ENCODE results near the gene GPR55.
"Not testable (repeated sequence)": the region's sequence is repeated elsewhere in the genome, so short reads cannot be mapped to it uniquely, and the experiment has no call there.

The GPR55 gene, protein sequence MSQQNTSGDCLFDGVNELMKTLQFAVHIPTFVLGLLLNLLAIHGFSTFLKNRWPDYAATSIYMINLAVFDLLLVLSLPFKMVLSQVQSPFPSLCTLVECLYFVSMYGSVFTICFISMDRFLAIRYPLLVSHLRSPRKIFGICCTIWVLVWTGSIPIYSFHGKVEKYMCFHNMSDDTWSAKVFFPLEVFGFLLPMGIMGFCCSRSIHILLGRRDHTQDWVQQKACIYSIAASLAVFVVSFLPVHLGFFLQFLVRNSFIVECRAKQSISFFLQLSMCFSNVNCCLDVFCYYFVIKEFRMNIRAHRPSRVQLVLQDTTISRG

GRCh38 chr2:230924470-230925341 is at the start of gene GPR55:
Gene GPR55, minus strand, starts transcription at chr2:230925242. Its CDS starts 14,280 bp downstream, at chr2:230910962.
- TF ChIP-seq, protein P1, sequence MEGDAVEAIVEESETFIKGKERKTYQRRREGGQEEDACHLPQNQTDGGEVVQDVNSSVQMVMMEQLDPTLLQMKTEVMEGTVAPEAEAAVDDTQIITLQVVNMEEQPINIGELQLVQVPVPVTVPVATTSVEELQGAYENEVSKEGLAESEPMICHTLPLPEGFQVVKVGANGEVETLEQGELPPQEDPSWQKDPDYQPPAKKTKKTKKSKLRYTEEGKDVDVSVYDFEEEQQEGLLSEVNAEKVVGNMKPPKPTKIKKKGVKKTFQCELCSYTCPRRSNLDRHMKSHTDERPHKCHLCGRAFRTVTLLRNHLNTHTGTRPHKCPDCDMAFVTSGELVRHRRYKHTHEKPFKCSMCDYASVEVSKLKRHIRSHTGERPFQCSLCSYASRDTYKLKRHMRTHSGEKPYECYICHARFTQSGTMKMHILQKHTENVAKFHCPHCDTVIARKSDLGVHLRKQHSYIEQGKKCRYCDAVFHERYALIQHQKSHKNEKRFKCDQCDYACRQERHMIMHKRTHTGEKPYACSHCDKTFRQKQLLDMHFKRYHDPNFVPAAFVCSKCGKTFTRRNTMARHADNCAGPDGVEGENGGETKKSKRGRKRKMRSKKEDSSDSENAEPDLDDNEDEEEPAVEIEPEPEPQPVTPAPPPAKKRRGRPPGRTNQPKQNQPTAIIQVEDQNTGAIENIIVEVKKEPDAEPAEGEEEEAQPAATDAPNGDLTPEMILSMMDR (IDR thresholded peaks at IDR 0.05), result no peak
- Histone ChIP-seq H3K27me3 (peaks cover 11% of the 10 kb centered on the region), H3K9me3 (no peaks in the 10 kb centered on the region)

DNA sequence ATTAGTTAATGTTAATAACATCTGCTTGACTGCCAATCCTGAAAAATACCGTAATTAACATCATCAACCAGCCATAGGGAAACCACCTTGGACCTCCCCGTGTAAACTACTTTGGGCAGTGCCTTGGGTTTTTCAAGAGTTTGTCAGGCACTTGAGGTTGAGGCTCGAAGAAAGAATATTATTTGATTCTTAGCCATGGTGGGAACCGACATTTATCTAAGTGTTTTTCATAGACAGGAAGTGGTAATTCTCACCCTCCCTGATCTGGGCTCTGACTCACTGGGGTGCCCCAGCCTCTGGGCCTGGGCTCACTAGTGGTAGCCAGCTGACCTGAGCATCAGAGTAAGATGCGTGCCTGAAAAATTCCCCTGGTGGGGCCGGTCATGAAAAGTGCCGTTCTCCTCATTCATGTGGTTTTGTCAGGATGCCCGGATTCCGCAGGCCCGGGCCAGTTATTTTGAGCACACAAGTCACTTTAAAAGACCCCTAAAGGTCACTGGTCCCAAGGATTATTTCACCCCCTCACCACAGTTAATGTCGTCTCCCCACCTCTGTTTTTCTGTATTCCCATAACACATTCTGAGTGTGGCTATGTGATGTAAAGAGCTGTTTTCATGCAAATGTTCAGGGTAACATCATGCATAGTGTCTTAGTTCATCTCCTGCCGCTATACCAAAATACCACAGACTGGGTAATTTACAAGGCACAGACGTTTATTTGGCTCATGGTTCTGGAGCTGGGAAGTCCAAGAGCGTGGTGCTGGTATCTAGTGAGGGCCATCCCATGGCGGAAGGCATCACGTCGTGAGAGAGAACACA is 49.3 kb upstream of the GPR55 start:
- no peak overlapping the region for H3K4me3 ChIP-seq (ENCODE audit: low read depth in 1 of 2, low read length in 1 of 2)
- H3K9me3 ChIP-seq, result no peaks in the 10 kb centered on the region
- H3K4me1 ChIP-seq (ENCODE audit: control insufficient read depth in 1 of 2, insufficient read depth in 1 of 2, low read depth in 1 of 2, low read length in 1 of 2), result no peaks in the 10 kb centered on the region
- TF ChIP-seq, protein P1 (IDR thresholded peaks at IDR 0.05), result no peak
- peaks cover 4% of the 10 kb centered on the region for H3K27me3 ChIP-seq
- no peaks in the 10 kb centered on the region for H3K36me3 ChIP-seq
- H3K27ac ChIP-seq, result no peak overlapping the region

More at GRCh38 chr2:230924470-230925341, at the start of gene GPR55:
- Histone ChIP-seq H3K4me3 (ENCODE audit: low read depth in 1 of 2, low read length in 1 of 2) (no peak within 1 kb of the TSS), H3K36me3 (no peaks in the 10 kb centered on the region), H3K4me1 (ENCODE audit: control insufficient read depth in 1 of 2, insufficient read depth in 1 of 2, low read depth in 1 of 2, low read length in 1 of 2) (peaks cover 10 to 11% of the 10 kb centered on the region in 2 experiments), H3K27ac (no peak within 1 kb of the TSS)

DNA sequence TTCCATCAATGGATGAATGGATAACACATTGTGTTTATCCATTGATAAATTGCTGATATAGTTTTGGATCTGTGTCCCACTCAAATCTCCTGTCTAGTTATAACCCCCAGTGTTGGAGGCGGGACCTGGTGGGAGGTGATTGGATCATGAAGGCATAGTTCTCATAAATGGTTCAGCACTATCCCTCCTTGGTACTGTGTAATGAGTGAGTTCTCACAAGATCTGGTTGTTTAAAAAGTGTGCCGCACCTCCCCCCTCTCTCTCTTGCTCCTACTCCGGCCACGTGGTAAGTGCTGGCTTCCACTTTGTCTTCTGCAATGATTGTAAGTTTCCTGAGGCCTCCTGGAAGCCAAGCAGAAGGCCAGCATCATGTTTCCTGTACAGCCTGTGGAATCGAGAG is 47.0 kb upstream of the GPR55 start:
- Histone ChIP-seq H3K4me3 (ENCODE audit: low read depth in 1 of 2, low read length in 1 of 2) (no peak overlapping the region), H3K4me1 (ENCODE audit: control insufficient read depth in 1 of 2, insufficient read depth in 1 of 2, low read depth in 1 of 2, low read length in 1 of 2) (no peaks in the 10 kb centered on the region), H3K27ac (no peak overlapping the region), H3K36me3 (no peaks in the 10 kb centered on the region), H3K9me3 (no peaks in the 10 kb centered on the region), H3K27me3 (peaks cover 4% of the 10 kb centered on the region)
- TF ChIP-seq, protein P1 (IDR thresholded peaks at IDR 0.05), result no peak

DNA sequence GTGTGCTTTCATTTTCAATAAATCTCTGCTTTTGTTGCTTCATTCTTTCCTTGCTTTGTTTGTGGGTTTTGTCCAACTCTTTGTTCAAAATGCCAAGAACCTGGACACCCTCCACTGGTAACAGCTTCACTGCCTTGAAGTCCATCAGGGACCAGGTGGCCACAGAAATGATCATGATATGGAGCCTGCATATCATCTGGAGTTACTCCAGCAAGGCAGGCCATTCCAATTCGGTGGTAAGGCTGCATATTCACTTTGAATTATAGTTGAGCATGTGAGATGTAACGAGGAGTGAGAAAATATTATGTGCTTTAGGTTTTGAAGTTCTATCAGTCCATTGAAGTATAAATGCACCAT is 44.6 kb upstream of the GPR55 start:
- Histone ChIP-seq H3K9me3 (no peaks in the 10 kb centered on the region), H3K27me3 (no peaks in the 10 kb centered on the region), H3K4me3 (ENCODE audit: low read depth in 1 of 2, low read length in 1 of 2) (no peak overlapping the region), H3K27ac (no peak overlapping the region), H3K36me3 (no peaks in the 10 kb centered on the region), H3K4me1 (ENCODE audit: control insufficient read depth in 1 of 2, insufficient read depth in 1 of 2, low read depth in 1 of 2, low read length in 1 of 2) (no peaks in the 10 kb centered on the region)
- TF ChIP-seq, protein P1 (IDR thresholded peaks at IDR 0.05), result no peak

- no peaks in the 10 kb centered on the region for H3K4me1 ChIP-seq (ENCODE audit: control insufficient read depth in 1 of 2, insufficient read depth in 1 of 2, low read depth in 1 of 2, low read length in 1 of 2)
- TF ChIP-seq, protein P1 (IDR thresholded peaks at IDR 0.05), result no peak
- no peaks in the 10 kb centered on the region for H3K9me3 ChIP-seq
- H3K27ac ChIP-seq, result no peak overlapping the region
- no peaks in the 10 kb centered on the region for H3K27me3 ChIP-seq
- no peaks in the 10 kb centered on the region for H3K36me3 ChIP-seq
- no peak overlapping the region for H3K4me3 ChIP-seq (ENCODE audit: low read depth in 1 of 2, low read length in 1 of 2)
Observed at GRCh38 chr2:230968921-230969658, 44.0 kb upstream of the GPR55 start.

- H3K4me3 ChIP-seq (ENCODE audit: low read depth in 1 of 2, low read length in 1 of 2); H3K9me3 ChIP-seq; H3K4me1 ChIP-seq (ENCODE audit: control insufficient read depth in 1 of 2, insufficient read depth in 1 of 2, low read depth in 1 of 2, low read length in 1 of 2); H3K36me3 ChIP-seq; H3K27ac ChIP-seq; H3K27me3 ChIP-seq: not testable (repeated sequence)
Observed at GRCh38 chr2:230968314-230968713, 43.3 kb upstream of the GPR55 start.

Measured in neutrophil (primary cell).